GM12865 (cell line): ENCODE data around the gene MTFR1L.

Experiments
- DNase-seq: peaks from one replicate; pipeline ENCODE4 v3.0.0; 2010; ENCODE audit warnings: low read depth
- H3K4me3 ChIP-seq: 2 replicates; pipeline ENCODE4 v1.5.1; 2011; ENCODE audit warnings: mild to moderate bottlenecking, low read depth, low read length, control low read depth
- TF ChIP-seq, protein P1 (sequence below): IDR thresholded peaks from 2 replicates; pipeline ENCODE4 v1.5.1; 2011; ENCODE audit warnings: low read length, control low read depth, low read depth, inconsistent platforms; ENCODE audit not compliant: insufficient read depth; ENCODE audit errors: missing control alignments

Gene MTFR1L

DNA sequence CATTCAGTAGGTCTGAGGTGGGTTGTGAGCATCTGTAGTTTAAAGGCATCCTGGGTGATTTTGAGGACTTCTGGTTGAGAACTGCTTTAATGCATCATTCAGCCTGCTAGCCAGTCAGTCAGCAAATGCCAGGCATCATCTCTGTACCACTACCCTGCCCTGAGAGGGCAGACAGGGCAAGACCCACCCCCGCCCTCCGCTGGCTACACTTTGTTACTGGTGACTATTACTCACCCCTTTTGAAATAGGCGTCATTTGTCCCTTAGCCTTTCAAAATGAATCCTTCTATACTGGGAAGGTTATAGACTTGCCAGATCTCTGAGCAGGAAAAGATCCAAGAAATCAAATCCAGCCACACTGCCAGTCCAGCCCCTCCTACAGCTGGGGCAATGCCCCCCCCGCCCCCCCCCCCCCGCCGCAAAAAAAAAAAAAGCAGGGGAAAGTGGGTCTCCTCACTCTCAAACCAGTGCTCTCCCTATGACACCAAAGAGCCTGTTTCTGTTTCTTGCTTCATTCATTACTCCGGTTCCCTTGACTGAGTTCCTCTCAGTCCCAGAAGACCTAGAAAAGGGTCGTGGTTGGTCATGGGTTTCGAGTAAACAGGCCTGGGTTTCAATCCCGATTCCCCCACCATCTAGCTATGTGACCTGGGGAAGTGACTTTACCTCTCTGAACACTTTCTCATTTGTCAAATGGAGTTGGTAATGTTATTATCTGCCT lies 15.3 kb upstream of the MTFR1L start:
- peak; percentile 85 for DNase-seq
- TF ChIP-seq, protein P1, sequence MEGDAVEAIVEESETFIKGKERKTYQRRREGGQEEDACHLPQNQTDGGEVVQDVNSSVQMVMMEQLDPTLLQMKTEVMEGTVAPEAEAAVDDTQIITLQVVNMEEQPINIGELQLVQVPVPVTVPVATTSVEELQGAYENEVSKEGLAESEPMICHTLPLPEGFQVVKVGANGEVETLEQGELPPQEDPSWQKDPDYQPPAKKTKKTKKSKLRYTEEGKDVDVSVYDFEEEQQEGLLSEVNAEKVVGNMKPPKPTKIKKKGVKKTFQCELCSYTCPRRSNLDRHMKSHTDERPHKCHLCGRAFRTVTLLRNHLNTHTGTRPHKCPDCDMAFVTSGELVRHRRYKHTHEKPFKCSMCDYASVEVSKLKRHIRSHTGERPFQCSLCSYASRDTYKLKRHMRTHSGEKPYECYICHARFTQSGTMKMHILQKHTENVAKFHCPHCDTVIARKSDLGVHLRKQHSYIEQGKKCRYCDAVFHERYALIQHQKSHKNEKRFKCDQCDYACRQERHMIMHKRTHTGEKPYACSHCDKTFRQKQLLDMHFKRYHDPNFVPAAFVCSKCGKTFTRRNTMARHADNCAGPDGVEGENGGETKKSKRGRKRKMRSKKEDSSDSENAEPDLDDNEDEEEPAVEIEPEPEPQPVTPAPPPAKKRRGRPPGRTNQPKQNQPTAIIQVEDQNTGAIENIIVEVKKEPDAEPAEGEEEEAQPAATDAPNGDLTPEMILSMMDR, result no peak

DNA sequence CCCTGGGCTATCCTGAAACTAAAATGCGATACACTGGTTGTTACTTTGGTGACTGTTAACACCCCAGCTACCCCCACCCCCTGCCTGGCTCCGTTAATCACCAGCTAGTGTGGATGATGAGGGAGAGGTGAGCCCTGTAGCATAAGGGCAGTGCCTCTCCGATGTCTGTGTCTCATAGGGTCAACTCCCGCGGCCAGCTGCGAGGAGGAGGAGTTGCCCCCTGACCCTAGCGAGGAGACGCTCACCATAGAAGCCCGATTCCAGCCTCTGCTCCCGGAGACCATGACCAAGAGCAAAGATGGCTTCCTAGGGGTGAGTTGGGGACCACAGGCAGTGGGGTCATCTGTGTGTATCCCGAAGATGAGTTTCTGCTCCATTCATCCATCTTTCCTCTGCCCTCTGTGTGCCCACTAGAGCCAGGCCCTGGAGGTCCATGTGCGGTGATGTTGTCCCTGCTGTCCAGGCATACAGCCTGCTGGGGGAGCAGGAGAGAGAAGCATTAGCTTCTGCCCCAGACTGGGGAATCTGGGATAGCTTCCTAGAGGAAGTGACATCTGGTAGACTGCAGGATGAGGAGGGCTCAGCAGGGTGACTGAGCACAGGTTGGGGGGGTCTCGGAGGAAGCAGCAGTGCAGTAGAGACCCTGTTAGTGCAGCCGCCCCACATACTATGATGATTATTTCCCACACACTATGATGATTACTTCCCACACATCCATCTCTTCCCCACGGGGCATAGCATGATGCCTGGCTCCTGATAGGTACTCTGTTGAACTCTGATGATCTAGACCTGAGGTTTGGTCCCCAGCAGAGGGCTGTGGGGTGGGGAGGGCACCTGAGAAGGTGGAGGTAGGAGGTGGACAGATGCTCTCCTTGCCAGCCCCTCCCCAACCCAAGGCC lies 14.5 kb upstream of the MTFR1L start:
- TF ChIP-seq, protein P1, result no peak
- H3K4me3 ChIP-seq, result no peak overlapping the region
- DNase-seq, result no peak

More for the DNA sequence above, 15.3 kb upstream of the MTFR1L start:
- H3K4me3 ChIP-seq, result no peak overlapping the region

DNA sequence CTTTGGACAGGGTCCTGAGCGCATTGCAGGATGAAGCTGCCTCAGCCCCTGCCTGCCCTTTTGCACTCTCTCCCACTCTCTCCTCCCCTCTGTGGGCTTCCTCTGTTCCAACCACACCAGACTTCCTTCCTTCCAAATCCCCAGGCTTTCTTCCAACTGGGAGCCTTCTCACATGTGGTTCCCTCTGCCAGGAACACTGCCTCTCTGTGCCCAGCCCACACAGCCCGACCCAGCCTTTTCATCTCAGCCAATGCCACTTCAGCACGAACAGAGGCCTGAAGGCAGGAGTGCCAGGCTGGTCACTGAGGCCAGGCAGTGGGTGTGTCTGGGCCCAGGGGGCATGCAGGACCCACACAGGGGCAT lies 13.9 kb upstream of the MTFR1L start:
- DNase-seq, result no peak
- H3K4me3 ChIP-seq, result no peak overlapping the region
- TF ChIP-seq, protein P1, result no peak

DNA sequence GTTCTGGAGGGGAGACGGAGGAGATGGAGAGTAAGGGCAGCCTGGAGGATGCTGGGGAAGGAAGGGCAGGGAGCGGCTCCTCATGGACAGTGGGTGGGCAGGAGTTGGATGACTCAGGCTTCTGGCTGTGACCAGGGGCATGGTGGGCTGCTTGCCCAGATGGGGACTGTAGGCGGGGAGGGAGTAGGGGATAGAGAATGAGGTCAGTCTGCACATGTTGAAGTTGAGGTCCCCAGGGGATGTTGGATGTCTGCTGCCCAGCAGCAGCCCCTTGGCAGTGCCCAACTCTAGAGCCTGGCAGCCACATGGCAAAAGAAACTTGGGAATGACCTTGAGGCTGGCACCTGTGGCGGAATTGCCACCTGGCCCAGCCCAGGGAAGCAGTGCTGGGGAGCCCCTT lies 13.3 kb upstream of the MTFR1L start:
- no peak overlapping the region for H3K4me3 ChIP-seq
- TF ChIP-seq, protein P1, result no peak
- no peak for DNase-seq

DNA sequence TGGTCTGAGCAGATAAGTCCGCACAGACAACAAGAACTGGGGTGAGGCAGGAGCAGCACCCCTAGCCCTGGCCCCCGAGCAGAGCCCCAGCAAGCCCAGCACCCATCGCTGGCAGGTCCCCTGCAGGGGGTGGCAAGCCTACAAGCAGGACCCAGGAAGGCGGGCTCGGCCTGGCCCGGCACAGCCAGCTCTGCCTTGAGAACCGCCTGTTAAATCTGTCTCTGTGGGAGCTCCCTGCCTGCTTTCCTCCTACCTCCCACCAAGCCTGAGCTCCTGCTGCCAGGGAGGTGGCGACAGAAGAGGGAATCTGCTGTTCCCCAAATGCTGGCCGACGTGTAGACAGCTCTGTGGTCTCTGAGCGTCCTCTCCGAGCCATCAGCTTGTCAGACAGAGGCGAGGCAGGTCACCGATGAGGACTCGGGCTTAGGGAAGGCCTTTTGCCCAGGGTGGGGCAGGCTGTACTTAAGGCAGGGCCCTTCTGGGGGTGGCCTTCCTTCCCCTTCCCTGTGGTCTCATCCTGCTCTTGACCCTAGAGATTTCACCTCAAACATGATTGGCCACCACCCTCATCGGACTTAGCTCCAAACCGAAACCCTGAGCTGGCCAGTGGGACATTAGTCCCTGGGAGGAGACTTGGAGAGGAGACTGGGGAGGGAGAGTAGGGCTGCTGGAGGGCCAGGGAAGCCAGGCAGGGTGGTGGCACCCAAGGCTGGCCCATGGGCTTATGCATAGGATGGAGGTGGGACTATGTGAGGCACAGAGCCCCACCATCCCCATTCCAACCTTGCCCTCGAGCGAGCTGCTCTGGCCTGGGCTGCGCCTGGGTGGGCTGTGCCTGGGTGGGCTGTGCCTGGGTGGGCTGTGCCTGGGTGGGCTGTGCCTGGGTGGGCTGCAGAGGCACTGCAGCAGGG lies 12.0 kb upstream of the MTFR1L start:
- TF ChIP-seq, protein P1, result no peak
- DNase-seq, result no peak
- H3K4me3 ChIP-seq, result no peak overlapping the region

DNA sequence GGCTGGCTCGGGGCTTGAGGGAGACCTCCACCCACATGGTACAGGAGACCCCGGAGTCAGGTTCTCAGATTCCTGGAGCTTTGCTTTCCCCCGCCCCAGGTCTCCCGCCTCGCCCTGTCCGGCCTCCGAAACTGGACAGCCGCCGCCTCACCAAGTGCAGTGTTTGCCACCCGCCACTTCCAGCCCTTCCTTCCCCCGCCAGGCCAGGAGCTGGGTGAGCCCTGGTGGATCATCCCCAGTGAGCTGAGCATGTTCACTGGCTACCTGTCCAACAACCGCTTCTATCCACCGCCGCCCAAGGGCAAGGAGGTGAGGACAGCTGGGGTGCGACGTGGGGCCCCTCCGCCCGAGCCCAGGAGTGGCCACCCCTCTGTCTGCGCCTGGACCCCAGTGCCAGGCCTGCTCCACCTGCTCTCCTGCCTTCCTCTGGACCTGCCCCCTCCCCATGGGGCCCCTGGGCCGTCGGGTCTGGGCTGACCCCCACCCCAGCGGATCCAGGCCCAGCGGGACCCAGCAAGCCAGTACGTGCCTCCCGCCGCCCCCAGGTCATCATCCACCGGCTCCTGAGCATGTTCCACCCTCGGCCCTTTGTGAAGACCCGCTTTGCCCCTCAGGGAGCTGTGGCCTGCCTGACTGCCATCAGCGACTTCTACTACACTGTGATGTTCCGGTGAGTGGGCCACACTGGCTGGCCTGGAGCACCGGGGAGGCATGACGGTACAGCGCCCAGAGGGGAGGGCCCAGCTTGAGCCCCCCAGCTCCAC lies 11.1 kb upstream of the MTFR1L start:
- no peak overlapping the region for H3K4me3 ChIP-seq
- TF ChIP-seq, protein P1, result no peak

More for the DNA sequence above, 11.1 kb upstream of the MTFR1L start:
- no peak for DNase-seq
